Body of pancreas (tissue), 4 donors: ENCODE data around the gene FNDC3B. TPM values are rescaled to one million over a fixed set of nuclear protein-coding genes. Genes with fewer than 3 reads are reported as not detected.

Source experiments
- ATAC-seq: fragments of 150-250 bp; one replicate; pipeline ENCODE4 v1.9.1; 2016
- DNase-seq, 4 donors: peaks; one replicate each; pipeline ENCODE4 v3.0.0-alpha.2; 2019
- H3K27ac ChIP-seq, 4 donors: fragments of 200-600 bp; sonication (generic); 1 replicate in 3 of 4; 2 replicates in 1 of 4; pipeline versions ENCODE4 v1.5.1 to v1.6.1; 2016 to 2019; ENCODE audit warnings: mild to moderate bottlenecking in 1 of 4, mixed read lengths in 1 of 4, moderate library complexity in 1 of 4
- H3K27me3 ChIP-seq, 2 donors: fragments of 200-600 bp; sonication (generic); one replicate each; pipeline ENCODE4 v1.6.0; 2016; ENCODE audit warnings: mild to moderate bottlenecking in 1 of 2
- H3K36me3 ChIP-seq, 2 donors: fragments of 200-600 bp; sonication (generic); replicated peaks in 1 of 2; 2 replicates each; pipeline ENCODE4 v1.5.1; 2016; ENCODE audit warnings: low read depth in 2 of 2; ENCODE audit not compliant: insufficient read depth in 1 of 2
- H3K4me1 ChIP-seq: fragments of 200-600 bp; sonication (generic); one replicate; pipeline ENCODE4 v1.6.0; 2016
- H3K4me3 ChIP-seq, 2 donors: fragments of 200-600 bp; sonication (generic); 1 replicate in 1 of 2; 2 replicates in 1 of 2; pipeline ENCODE4 v1.5.1; 2016 to 2019
- H3K9me3 ChIP-seq, 3 donors: fragments of 200-600 bp; sonication (generic); 1 replicate in 2 of 3; 2 replicates in 1 of 3; pipeline ENCODE4 v1.5.1; 2016
- CTCF ChIP-seq, 7 experiments: fragments of 450-650 bp in 4 of 7; fragments of 200-600 bp in 3 of 7; sonication (generic) in 3 of 7; IDR thresholded peaks; one replicate each; pipeline ENCODE4 v1.5.1; 2016 to 2019; ENCODE audit warnings: antibody characterized with exemption in 7 of 7
- POLR2A ChIP-seq, 3 donors: fragments of 450-650 bp; IDR thresholded peaks; one replicate each; pipeline ENCODE4 v1.6.1; 2016; ENCODE audit warnings: antibody characterized with exemption in 3 of 3, mild to moderate bottlenecking in 2 of 3
- WGBS, 2 donors: methylation state at CpG; one replicate each; pipeline ENCODE4 v1.1.5; 2017; 5-methylcytosine and 5-hydroxymethylcytosine counted together
- intact Hi-C: fragments of 100-400 bp; cut with DNase I; formaldehyde crosslinking; loops from one replicate; pipeline ENCODE4 v1.15.1; 2023
- total RNA-seq, 2 donors: library from RNA; depleted of rRNA; stranded (reverse); fragments of >200 nt; gene quantifications; one replicate each; pipeline ENCODE4 v1.1.0, GENCODE V29; 2016

FNDC3B gene
- total RNA-seq, 2 donors from 2014 or later = 64.3 to 86.0 TPM

- H3K4me1 ChIP-seq = peaks cover 25% of the 10 kb centered on the region
- TF ChIP-seq POLR2A (IDR thresholded peaks at IDR 0.05) (no peak), CTCF (IDR thresholded peaks at IDR 0.05) (no peak)
- no peak overlapping the region for H3K4me3 ChIP-seq
- DNase-seq (no peak), ATAC-seq (no peak)
- 92 to 98% methylated on average over 3 of the region's 3 CpGs for WGBS, 2 donors
- H3K27ac ChIP-seq = no peak overlapping the region
- H3K27me3 ChIP-seq = no peaks in the 10 kb centered on the region
- intact Hi-C loops = no loop called here
- H3K9me3 ChIP-seq = no peaks in the 10 kb centered on the region
- H3K36me3 ChIP-seq = peaks cover 0 to 8% of the 10 kb centered on the region in 2 donors
These were observed 70.9 kb downstream of the FNDC3B start for GRCh38 chr3:172110127-172110779.

- DNase-seq (no peak), ATAC-seq (no peak)
- Histone ChIP-seq H3K36me3 (peaks cover 0 to 12% of the 10 kb centered on the region in 2 donors), H3K27ac (no peak overlapping the region), H3K4me1 (peaks cover 24% of the 10 kb centered on the region), H3K9me3 (no peaks in the 10 kb centered on the region), H3K27me3 (no peaks in the 10 kb centered on the region), H3K4me3 (no peak overlapping the region)
- 72 to 90% methylated on average over 1 of the region's 1 CpG for WGBS, 2 donors
- intact Hi-C loops = no loop called here
- TF ChIP-seq POLR2A (IDR thresholded peaks at IDR 0.05) (no peak), CTCF (IDR thresholded peaks at IDR 0.05) (no peak)
These were observed 71.8 kb downstream of the FNDC3B start for GRCh38 chr3:172111163-172111562.

GRCh38 chr3:172112078-172112733, 72.8 kb downstream of the FNDC3B start:
- ATAC-seq = no peak
- Histone ChIP-seq H3K36me3 (peaks cover 0 to 18% of the 10 kb centered on the region in 2 donors), H3K9me3 (no peaks in the 10 kb centered on the region), H3K4me1 (peaks cover 13% of the 10 kb centered on the region), H3K4me3 (no peak overlapping the region), H3K27me3 (no peaks in the 10 kb centered on the region), H3K27ac (peak overlapping the region in 1 of 4 donors; percentile 16)
- no peak for DNase-seq
- intact Hi-C loops = no loop called here
- no peak for TF ChIP-seq POLR2A (IDR thresholded peaks at IDR 0.05)
- TF ChIP-seq CTCF (IDR thresholded peaks at IDR 0.05) = no peak
- 85 to 91% methylated on average over 9 of the region's 9 CpGs for WGBS, 2 donors

- intact Hi-C loops = no loop called here
- ATAC-seq (no peak), DNase-seq (no peak)
- H3K27ac ChIP-seq = peak overlapping the region in 1 of 4 donors; percentile 16
- H3K4me3 ChIP-seq = no peak overlapping the region
- H3K27me3 ChIP-seq = no peaks in the 10 kb centered on the region
- no peaks in the 10 kb centered on the region for H3K9me3 ChIP-seq
- H3K36me3 ChIP-seq = peaks cover 0 to 18% of the 10 kb centered on the region in 2 donors
- 78 to 83% methylated on average over 5 of the region's 5 CpGs for WGBS, 2 donors
- H3K4me1 ChIP-seq = peaks cover 10% of the 10 kb centered on the region
- no peak for TF ChIP-seq POLR2A (IDR thresholded peaks at IDR 0.05)
- TF ChIP-seq CTCF (IDR thresholded peaks at IDR 0.05) = no peak
These were observed 73.3 kb downstream of the FNDC3B start for GRCh38 chr3:172112734-172113120.
